Nephron progenitor cell (in vitro differentiated cells): ENCODE data around the gene BCL2L2.
"Not testable (repeated sequence)": the region's sequence is repeated elsewhere in the genome, so short reads cannot be mapped to it uniquely, and the experiment has no call there.

ENCODE experiments used
- DNase-seq: peaks from one replicate; pipeline ENCODE4 v3.0.0; 2021
- H3K27ac Mint-ChIP-seq: 2 replicates; pipeline ENCODE4 v1.8.0; 2021; ENCODE audit warnings: mild to moderate bottlenecking, moderate library complexity, mixed read lengths
- H3K27me3 Mint-ChIP-seq: 2 replicates; pipeline ENCODE4 v1.8.0; 2021; ENCODE audit warnings: mild to moderate bottlenecking, low read depth, mixed read lengths; ENCODE audit not compliant: poor library complexity
- H3K36me3 Mint-ChIP-seq: 2 replicates; pipeline ENCODE4 v1.8.0; 2021; ENCODE audit warnings: low read depth, mixed read lengths
- H3K4me1 Mint-ChIP-seq: 2 replicates; pipeline ENCODE4 v1.8.0; 2021; ENCODE audit warnings: mixed read lengths
- H3K4me3 Mint-ChIP-seq: 2 replicates; pipeline ENCODE4 v1.8.0; 2021; ENCODE audit warnings: mild to moderate bottlenecking, moderate library complexity, mixed read lengths
- H3K9me3 Mint-ChIP-seq: 2 replicates; pipeline ENCODE4 v1.8.0; 2021; ENCODE audit warnings: mild to moderate bottlenecking, moderate library complexity, mixed read lengths
- TF ChIP-seq, protein P1 (sequence below): fragments of 200-600 bp; sonication (generic); IDR thresholded peaks from 2 replicates; pipeline ENCODE4 v1.5.0; 2021; ENCODE audit warnings: antibody characterized with exemption

Gene BCL2L2

DNA sequence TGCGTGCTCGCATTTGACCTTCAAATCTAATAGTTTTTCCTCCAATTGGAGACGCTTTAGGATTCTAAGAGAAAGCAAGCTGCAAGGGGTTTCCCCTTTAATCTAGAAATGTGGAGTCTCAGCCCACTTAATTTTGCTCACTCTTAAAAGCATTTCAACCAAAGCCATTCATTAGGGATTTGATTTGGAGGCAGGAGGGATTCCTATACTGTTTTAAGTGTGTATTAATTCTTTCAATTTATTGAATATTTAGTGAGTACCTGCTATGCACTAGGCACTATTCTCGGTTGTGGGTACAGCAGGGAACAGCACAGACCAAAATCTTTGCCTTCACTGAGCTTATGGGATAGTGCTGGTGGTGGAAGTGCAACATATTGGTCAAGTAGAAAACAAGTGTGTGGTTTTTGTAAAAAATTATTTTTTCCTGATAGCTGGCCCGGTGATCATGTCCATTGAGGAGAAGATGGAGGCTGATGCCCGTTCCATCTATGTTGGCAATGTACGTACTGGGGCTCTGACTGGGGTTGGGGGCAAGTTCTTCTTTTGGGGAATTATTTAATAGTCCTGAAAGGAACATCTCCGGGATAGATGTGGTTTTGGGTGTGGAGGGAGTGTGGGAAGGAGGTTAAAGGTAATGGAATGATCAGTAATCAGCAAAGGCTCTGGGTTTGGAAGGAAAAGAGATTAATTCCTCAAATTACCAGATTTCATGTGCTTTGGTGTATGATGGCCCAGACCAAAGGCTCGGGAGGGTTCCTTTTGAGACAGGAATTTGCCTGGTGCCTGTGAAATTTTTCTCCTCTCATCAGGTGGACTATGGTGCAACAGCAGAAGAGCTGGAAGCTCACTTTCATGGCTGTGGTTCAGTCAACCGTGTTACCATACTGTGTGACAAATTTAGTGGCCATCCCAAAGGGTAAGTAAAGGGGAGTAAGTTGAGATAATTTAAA, 16.2 kb downstream of the BCL2L2 start:
- no peaks in the 10 kb centered on the region for H3K9me3 Mint-ChIP-seq
- TF ChIP-seq, protein P1, sequence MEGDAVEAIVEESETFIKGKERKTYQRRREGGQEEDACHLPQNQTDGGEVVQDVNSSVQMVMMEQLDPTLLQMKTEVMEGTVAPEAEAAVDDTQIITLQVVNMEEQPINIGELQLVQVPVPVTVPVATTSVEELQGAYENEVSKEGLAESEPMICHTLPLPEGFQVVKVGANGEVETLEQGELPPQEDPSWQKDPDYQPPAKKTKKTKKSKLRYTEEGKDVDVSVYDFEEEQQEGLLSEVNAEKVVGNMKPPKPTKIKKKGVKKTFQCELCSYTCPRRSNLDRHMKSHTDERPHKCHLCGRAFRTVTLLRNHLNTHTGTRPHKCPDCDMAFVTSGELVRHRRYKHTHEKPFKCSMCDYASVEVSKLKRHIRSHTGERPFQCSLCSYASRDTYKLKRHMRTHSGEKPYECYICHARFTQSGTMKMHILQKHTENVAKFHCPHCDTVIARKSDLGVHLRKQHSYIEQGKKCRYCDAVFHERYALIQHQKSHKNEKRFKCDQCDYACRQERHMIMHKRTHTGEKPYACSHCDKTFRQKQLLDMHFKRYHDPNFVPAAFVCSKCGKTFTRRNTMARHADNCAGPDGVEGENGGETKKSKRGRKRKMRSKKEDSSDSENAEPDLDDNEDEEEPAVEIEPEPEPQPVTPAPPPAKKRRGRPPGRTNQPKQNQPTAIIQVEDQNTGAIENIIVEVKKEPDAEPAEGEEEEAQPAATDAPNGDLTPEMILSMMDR, result no peak
- H3K4me3 Mint-ChIP-seq, result peak overlapping the region; percentile 90
- DNase-seq, result no peak
- H3K27me3 Mint-ChIP-seq, result no peaks in the 10 kb centered on the region
- peaks cover 53% of the 10 kb centered on the region for H3K36me3 Mint-ChIP-seq
- peak overlapping the region; percentile 97 for H3K27ac Mint-ChIP-seq
- peaks cover 54% of the 10 kb centered on the region for H3K4me1 Mint-ChIP-seq

DNA sequence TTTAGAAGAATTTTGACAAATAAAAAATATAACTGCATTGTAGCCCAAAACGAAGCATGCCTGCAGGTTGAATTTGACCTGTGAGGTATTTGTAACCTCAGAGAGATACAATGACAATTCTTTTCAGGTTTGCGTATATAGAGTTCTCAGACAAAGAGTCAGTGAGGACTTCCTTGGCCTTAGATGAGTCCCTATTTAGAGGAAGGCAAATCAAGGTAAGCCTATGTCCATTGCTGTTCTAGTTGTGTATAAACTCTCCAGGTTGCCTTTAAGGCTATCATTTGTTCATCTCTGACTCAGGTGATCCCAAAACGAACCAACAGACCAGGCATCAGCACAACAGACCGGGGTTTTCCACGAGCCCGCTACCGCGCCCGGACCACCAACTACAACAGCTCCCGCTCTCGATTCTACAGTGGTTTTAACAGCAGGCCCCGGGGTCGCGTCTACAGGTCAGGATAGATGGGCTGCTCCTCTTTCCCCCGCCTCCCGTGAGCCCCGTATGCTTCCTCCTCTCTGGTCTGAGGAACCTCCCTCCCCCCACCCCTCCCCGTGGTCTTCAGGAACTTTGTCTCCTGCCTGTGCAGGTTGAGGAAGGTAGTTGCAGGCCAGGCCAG, 17.3 kb downstream of the BCL2L2 start:
- H3K27ac Mint-ChIP-seq, result peak overlapping the region; percentile 79
- DNase-seq, result no peak
- H3K4me3 Mint-ChIP-seq, result peak overlapping the region; percentile 52
- TF ChIP-seq, protein P1, result no peak
- H3K4me1 Mint-ChIP-seq, result peaks cover 54% of the 10 kb centered on the region
- H3K27me3 Mint-ChIP-seq, result no peaks in the 10 kb centered on the region
- no peaks in the 10 kb centered on the region for H3K9me3 Mint-ChIP-seq
- H3K36me3 Mint-ChIP-seq, result peaks cover 53% of the 10 kb centered on the region

DNA sequence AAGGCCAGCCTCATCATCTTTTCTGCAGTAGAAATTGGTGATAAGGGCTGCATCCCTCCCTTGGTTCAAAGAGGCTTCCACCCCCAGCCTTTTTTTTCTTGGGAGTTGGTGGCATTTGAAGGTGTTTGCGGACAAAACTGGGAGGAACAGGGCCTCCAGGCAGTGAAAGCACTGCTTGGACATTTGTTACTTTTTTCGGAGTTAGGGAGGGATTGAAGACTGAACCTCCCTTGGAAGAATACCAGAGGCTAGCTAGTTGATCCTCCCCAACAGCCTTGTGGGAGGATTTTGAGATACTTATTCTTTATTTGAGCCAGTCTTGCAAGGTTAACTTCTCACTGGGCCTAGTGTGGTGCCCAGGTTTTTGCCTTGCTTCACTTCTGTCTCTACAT, 17.8 kb downstream of the BCL2L2 start:
- no peak for DNase-seq
- H3K4me1 Mint-ChIP-seq, result peaks cover 53% of the 10 kb centered on the region
- no peaks in the 10 kb centered on the region for H3K9me3 Mint-ChIP-seq
- peaks cover 48% of the 10 kb centered on the region for H3K36me3 Mint-ChIP-seq
- H3K27me3 Mint-ChIP-seq, result no peaks in the 10 kb centered on the region
- H3K4me3 Mint-ChIP-seq, result peak overlapping the region; percentile 52
- H3K27ac Mint-ChIP-seq, result peak overlapping the region; percentile 64
- TF ChIP-seq, protein P1, result no peak

DNA sequence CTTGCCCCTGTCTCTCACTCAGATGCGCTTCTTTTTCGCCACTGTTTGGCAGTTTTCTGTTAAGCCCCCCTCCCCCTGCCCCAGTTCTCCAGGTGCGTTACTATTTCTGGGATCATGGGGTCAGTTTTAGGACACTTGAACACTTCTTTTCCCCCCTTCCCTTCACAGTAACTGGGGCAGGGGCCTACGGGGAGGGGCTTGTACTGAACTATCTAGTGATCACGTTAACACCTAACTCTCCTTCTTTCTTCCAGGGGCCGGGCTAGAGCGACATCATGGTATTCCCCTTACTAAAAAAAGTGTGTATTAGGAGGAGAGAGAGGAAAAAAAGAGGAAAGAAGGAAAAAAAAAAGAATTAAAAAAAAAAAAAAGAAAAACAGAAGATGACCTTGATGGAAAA, 18.4 kb downstream of the BCL2L2 start:
- no peak for DNase-seq
- Mint-ChIP-seq H3K4me1 (peaks cover 47% of the 10 kb centered on the region), H3K9me3 (no peaks in the 10 kb centered on the region), H3K36me3 (peaks cover 43% of the 10 kb centered on the region), H3K27me3 (no peaks in the 10 kb centered on the region), H3K27ac (peak overlapping the region; percentile 64), H3K4me3 (peak overlapping the region; percentile 36)
- TF ChIP-seq, protein P1, result no peak

DNA sequence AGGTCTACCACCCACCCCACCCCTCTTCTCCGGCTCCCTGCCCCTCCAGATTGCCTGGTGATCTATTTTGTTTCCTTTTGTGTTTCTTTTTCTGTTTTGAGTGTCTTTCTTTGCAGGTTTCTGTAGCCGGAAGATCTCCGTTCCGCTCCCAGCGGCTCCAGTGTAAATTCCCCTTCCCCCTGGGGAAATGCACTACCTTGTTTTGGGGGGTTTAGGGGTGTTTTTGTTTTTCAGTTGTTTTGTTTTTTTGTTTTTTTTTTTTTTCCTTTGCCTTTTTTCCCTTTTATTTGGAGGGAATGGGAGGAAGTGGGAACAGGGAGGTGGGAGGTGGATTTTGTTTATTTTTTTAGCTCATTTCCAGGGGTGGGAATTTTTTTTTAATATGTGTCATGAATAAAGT, 19.1 kb downstream of the BCL2L2 start:
- Mint-ChIP-seq H3K4me1 (peaks cover 40% of the 10 kb centered on the region), H3K27ac (peak overlapping the region; percentile 18), H3K36me3 (peaks cover 35% of the 10 kb centered on the region)
- H3K9me3 Mint-ChIP-seq, H3K27me3 Mint-ChIP-seq, DNase-seq, H3K4me3 Mint-ChIP-seq: not testable (repeated sequence)

DNA sequence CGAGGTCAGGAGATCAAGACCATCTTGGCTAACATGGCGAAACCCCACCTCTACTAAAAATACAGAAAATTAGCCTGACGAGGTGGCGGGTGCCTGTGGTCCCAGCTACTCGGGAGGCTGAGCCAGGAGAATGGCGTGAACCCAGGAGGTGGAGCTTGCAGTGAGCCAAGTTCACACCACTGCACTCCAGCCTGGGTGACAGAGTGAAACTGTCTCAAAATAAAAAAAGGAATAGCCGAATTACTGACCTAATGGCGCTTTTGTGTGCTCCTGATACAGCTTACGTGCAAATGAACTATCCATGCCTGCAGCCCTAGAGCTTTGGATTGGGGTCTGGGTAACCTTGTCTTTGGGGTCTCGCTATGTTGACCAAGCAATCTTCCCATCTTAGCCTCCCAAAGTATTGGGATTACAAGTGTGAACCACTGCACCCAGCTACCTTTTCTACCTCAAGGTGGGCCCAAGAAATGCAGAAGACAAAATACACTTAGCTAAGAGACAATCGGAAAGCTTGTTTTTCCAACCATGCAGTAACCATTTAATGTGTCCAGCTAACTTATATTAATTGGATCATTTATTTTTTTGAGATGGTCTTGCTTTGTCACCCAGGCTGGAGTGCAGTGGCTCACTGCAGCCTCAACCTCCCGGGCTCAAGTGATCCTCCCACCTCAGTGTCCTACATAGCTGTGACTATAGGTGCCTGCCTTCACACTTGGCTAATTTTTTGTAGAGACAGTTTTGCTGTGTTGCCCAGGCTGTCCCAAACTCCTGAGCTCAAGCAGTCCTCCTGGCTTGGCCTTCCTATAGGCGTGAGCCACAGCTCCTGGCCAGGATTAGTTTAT, 20.1 kb downstream of the BCL2L2 start:
- Mint-ChIP-seq H3K27me3 (peaks cover 7% of the 10 kb centered on the region), H3K36me3 (peaks cover 35% of the 10 kb centered on the region), H3K27ac (peak overlapping the region; percentile 86), H3K4me3 (no peak overlapping the region), H3K9me3 (no peaks in the 10 kb centered on the region), H3K4me1 (peaks cover 39% of the 10 kb centered on the region)
- no peak for DNase-seq
- TF ChIP-seq, protein P1, result no peak
